ENCODE measurements around the gene P4HA2.
A peak's percentile ranks its signal among the peaks of the same experiment; 100 is the strongest.

The P4HA2 gene

GRCh38 chr5:132227485-132228240, at the start of gene P4HA2:
Gene P4HA2, minus strand, starts transcription at chr5:132227853. Its CDS starts 9,227 bp downstream, at chr5:132218626.
- peak; percentile 84 for DNase-seq (ENCODE audit: low read depth)

GRCh38 chr5:132277256-132277655, 49.6 kb upstream of the P4HA2 start:
- DNase-seq (ENCODE audit: low read depth) = no peak

DNA sequence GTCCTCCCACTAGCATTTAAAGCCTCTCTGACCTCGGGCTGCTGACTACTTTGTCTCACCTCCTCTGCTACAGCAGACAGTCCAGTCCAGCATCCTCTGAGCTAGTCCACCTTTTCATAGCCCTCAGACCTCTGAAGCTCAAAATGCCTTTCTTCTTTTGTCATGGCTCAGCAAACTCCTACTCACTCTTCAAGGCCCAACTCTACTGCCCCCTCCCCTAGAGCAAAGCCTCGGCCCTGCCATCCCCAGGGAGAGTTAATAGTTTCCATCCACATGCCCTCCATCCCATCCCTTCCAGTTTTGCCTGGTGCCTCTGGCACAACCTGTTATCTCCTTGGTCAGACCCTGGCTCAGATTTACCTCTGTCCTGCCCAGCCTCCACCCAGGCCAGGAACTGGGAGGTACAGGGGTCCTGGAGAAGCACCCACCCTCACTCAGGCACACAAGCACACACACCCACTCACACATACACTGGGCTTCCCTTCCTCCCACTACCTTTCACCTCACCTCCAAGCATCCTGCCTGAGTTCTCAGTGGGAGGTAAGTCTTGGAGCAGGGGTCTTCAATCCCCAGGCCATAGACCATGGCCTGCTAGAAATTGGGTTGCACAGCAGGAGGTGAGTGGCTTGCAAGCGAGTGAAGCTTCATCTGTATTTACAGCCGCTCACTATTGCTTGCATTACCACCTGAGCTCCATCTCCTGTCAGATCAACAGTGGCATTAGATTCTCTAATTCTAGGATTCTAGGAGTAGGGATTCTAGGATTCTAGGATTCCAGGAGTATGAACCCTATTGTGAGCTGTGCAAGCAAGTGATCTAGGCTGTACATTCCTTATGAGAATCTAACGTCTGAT, 47.9 kb upstream of the P4HA2 start:
- DNase-seq (ENCODE audit: low read depth) = no peak

GRCh38 chr5:132274050-132274792, 46.6 kb upstream of the P4HA2 start:
- DNase-seq (ENCODE audit: low read depth) = no peak

- DNase-seq (ENCODE audit: low read depth) = no peak
Measured at GRCh38 chr5:132273631-132274030, 46.0 kb upstream of the P4HA2 start.

DNA sequence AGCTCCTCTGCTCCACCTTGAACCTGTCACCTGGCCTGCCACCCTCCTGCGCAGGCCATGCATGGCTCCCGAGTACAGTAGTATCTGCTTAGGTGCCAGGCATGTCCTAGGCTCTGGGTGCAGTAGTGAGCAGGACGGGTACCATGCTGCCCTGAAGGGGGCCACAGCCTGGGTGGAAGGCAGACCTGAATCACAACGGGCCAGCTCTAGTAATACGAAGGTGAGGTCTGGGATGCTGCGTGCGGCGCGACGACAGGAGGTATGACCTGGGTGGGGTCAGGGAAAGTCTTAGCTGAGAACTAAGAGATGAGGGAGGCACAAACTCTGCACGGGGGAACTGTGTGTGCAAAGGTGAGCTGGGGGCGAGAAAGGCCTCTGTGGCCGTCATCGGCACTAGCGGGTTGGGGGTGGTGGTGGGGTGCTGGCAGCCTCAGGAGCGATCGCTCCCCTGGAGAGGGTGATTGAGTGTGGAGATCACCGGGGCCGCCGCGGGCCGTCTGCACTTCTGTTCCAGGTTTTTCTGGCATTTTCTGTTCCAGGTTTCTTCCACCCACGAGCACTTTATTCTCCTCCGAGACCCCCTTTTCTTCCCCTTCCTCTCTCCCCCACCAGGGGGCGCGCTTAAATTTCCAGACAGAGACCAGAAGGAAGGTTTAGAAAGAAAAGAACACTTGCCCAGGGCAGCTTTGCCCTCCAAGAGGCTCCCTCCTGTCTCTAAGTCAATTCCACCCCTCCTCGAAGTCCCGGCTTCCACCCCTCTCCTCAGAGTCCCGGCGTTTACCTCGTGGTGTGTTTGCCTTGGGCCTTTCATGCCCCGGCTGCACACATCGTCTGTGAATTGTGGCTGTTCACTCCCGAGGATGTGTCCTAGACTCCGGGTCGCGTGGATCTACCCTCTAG, 44.9 kb upstream of the P4HA2 start:
- DNase-seq (ENCODE audit: low read depth) = peak; percentile 51

- DNase-seq (ENCODE audit: low read depth) = no peak
Measured at GRCh38 chr5:132271251-132272246, 43.9 kb upstream of the P4HA2 start.

DNA sequence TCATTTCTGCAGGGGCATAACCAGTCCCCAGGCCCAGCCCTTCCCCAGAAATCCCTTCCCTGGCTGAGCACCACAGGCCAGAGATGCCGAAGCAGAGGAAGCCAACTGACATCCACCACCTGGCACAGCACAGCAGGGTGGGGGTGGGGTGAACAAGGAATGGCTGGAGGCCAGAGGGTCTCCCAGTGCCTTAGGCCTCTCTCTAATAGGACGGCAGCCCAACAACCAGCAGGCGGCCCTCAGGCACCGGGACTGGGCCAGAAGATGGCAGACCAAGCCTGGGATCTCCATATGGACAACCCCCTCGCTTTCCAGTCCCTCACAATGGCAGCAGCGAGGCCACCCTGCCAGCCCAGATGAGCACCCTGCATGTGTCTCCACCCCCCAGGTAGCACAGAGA, 43.1 kb upstream of the P4HA2 start:
- DNase-seq (ENCODE audit: low read depth) = no peak

GRCh38 chr5:132270335-132270665, 42.6 kb upstream of the P4HA2 start:
- no peak for DNase-seq (ENCODE audit: low read depth)

- peak; percentile 35 for DNase-seq (ENCODE audit: low read depth)
Measured at GRCh38 chr5:132269635-132270334, 42.1 kb upstream of the P4HA2 start.

- peak; percentile 86 for DNase-seq (ENCODE audit: low read depth)
Measured at GRCh38 chr5:132268769-132269551, 41.3 kb upstream of the P4HA2 start.

DNA sequence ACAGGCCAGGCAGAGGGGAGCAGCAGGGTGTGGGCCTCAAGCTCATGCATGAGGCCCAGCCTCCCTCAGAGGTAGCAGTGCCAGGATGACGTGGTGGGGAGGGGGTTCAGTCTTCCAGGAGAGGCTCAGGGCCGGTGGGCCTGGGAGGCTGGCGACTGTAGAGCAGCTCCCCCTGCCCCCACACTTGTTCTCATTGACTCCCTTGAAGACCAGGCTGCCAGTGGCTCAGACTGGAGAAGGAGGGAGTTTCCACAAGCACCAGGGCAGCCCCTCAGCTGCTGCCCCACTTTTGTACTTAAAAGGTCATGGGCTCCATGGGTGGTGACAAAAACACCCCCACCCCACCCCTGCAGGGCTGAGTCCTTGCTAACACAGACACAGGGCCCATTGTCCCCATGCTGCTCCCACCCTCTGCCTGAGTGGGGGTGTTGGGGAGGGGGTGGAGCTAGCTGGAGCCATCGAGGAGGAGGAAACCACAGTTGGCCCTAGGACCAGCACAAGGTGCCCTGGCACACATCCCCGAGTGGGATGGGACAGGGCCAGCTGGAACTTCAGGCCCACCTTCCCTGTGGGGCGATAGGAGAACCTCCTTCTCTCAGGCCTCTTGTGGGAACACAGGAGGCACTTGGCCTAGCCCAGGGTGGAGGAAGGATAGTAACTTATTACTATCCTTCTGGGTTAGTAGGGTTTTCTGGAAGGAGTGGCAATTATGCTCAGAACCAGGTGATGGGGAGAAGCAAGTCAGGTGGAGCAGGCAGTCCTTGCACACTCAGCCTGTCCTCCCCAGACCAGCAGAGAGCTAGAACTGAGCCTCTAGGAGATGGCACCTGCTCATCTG, 40.5 kb upstream of the P4HA2 start:
- no peak for DNase-seq (ENCODE audit: low read depth)

- DNase-seq (ENCODE audit: low read depth) = no peak
Measured at GRCh38 chr5:132267166-132267739, 39.6 kb upstream of the P4HA2 start.

DNA sequence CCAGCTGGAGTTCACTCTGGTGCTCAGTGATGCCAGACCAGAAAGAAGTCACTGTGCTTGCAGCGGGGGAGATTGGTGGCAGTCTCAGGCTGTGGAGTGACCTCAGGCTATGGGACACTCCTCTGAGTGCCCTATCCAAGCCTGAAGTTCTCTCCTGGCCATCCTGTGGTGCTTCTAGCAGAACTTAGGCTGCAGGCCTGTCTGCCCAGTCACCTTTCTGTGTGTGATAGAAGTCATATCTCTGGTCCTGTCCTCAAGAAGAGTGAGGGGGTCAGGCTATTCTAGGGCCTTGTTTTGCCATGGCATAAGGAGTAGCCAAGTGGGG, 39.1 kb upstream of the P4HA2 start:
- DNase-seq (ENCODE audit: low read depth) = no peak

DNA sequence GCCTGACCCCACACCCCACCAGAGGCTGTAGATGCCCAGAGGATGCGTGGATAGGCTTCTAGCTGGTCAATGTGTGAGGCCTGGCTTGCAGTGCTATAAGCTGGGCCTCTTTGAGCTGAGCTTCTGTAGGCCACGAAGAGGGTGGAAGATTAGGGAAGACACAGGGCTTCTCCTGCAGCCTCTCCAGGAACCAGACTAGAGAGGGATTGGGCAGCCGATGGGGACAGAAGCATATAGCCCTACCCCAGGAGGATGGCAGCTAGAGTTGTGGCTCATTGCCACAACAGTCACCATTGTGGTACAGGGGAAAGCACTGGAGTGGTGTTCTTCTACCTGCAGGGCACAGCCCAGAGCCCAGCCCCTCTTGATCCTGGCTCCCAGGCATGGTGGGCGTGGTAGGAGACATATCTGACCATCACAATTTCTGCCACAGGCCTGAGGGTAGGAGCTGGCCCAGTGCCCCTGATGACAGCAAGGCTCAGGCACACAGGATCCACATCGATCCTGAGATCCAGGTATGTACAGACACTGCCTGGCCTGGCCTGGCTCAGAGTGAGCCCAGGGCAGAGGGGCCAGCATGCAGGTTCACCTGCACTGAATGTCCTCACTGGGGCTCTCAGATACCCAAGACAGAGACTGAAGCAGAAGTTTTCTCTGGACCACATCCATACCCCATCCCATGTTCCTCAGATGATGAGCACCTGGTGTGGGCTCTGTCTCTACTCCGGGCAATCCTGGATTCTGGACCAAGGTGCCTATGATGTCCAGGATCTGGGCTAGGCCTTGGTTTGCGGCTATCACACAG, 38.6 kb upstream of the P4HA2 start:
- DNase-seq (ENCODE audit: low read depth) = no peak

DNA sequence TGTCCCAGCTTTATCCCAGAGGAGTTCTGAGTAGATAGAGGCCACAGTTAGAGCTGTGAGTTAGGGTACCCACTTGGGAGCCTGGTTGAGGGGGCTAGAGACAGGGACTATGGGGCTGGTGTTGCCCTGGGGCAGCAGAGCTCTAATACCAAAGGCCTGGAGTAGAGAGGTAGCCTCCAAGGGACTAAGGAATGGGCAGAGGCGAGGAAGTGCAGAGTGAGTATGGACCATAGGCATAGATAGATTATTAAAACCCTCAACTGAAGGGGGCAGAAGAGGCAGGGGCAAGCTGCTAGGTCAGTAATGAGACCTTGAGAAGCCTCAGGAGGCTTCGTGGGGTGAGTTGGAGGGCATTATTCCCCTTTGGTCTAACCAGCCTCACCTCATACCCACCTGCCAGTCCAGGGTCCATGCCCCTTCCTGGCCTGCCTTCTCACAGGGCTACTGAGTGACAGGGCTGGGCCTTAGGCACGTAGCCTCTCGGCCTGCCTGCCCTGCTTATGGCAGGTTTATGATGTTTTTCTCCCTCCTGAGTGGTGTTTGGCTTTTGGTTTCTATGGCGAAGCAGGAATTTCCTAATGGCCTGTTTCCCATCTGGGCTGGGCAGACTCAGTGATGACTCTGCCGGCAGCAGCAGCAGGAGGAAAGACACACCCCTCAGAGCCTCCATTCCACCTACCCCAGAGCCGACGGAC, 37.8 kb upstream of the P4HA2 start:
- DNase-seq (ENCODE audit: low read depth) = peak; percentile 99

Measured in EH (cell line).